Measurements from ENCODE around the gene NPAS4. TPM values are rescaled to one million over a fixed set of nuclear protein-coding genes. Genes with fewer than 3 reads are reported as not detected.
A peak's percentile ranks its signal among the peaks of the same experiment; 100 is the strongest.

Gene NPAS4
- total and polyA plus RNA-seq, 2 of the 13 experiments (the other 11 are each of a cell fraction or from before 2014, with no cell fraction given), result not detected

DNA sequence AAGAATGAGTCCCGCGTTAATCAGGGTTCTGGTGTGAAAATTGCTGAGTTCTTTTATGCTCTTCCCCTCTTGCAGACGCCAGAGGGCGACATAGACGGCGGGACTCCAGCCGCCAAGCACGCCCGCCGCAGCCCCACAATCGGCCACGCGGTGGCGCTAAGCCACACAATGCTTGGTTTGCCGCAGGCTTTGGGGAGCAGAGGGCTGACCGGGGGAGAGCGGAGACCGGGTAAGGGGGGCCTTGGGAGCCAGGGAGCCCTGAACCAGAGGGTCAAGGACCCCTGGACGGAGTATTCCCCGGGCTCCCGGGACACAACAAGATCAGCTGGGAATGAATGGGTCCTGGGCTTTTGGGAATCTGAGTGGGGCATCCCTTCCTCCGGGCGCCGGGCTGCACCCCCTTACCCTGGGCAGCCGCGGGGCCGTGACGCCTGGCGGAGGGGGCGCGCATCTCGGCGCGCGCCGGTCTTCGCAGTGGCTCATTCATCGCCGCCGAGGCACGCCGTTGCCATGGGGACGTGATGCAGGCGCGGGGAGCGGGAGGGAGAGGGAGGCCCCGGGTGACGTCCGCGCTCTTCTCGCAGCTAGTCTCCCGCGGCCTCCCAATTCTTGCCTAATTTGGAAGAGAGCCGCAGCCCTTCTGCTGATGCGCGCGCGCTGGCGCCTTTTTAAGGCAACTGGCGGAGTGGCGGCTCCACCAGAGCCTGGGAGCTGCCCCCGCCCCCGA is 12.2 kb upstream of the NPAS4 start (continued):
- no peak for TF ChIP-seq NFE2L1 (CRISPR knock-in tag; IDR thresholded peaks at IDR 0.05; ENCODE audit: borderline replicate concordance)
- TF ChIP-seq ZNF367 (CRISPR knock-in tag; IDR thresholded peaks at IDR 0.05; ENCODE audit: borderline replicate concordance), result no peak
- TF ChIP-seq RFX1 (IDR thresholded peaks at IDR 0.05), result peak; percentile 38; the same call in 1 of the 2 replicates
- peak; percentile 53 for TF ChIP-seq HNRNPK (IDR thresholded peaks at IDR 0.05; ENCODE audit: low read depth, low read length, poor library complexity, severe bottlenecking)
- 0 out of 2 replicates have a peak, but pooled peaks have one; percentile 23 for TF ChIP-seq SRY (CRISPR knock-in tag; IDR thresholded peaks at IDR 0.05)
- TF ChIP-seq, protein P1, sequence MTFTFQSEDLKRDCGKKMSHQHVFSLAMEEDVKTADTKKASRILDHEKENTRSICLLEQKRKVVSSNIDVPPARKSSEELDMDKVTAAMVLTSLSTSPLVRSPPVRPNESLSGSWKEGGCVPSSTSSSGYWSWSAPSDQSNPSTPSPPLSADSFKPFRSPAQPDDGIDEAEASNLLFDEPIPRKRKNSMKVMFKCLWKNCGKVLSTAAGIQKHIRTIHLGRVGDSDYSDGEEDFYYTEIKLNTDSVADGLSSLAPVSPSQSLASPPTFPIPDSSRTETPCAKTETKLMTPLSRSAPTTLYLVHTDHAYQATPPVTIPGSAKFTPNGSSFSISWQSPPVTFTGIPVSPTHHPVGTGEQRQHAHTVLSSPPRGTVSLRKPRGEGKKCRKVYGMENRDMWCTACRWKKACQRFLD (CRISPR knock-in tag; IDR thresholded peaks at IDR 0.05; ENCODE audit: borderline replicate concordance), result peak; percentile 66; the same call in 1 of the 2 replicates
- TF ChIP-seq ZNF574 (CRISPR knock-in tag; IDR thresholded peaks at IDR 0.05), result peak; percentile 57
- peak; percentile 38; the same call in 1 of the 2 replicates for TF ChIP-seq RXRA (CRISPR knock-in tag; IDR thresholded peaks at IDR 0.05)
- peak; percentile 75; the same call in 1 of the 2 replicates for TF ChIP-seq SMC3 (IDR thresholded peaks at IDR 0.05; ENCODE audit: low read length)
- TF ChIP-seq SAP130 (CRISPR knock-in tag; IDR thresholded peaks at IDR 0.05; ENCODE audit: low read depth), result peak; percentile 52; the same call in 1 of the 2 replicates
- 0 out of 2 replicates have a peak, but pooled peaks have one; percentile 34 for TF ChIP-seq KDM3A (CRISPR knock-in tag; IDR thresholded peaks at IDR 0.05; ENCODE audit: low read depth)
- peak; percentile 77 for TF ChIP-seq ZNF891 (CRISPR knock-in tag; IDR thresholded peaks at IDR 0.05)
- TF ChIP-seq TFE3 (CRISPR knock-in tag; IDR thresholded peaks at IDR 0.05), result 0 out of 2 replicates have a peak, but pooled peaks have one; percentile 31
- TF ChIP-seq ZNF44 (CRISPR knock-in tag; IDR thresholded peaks at IDR 0.05), result no peak
- peak; percentile 41; the same call in 1 of the 2 replicates for TF ChIP-seq GABPB1 (CRISPR knock-in tag; IDR thresholded peaks at IDR 0.05)
- TF ChIP-seq KAT8 (CRISPR knock-in tag; IDR thresholded peaks at IDR 0.05), result peak; percentile 49; the same call in 1 of the 2 replicates
- peak; percentile 47; the same call in 1 of the 2 replicates for TF ChIP-seq TARDBP (CRISPR knock-in tag; IDR thresholded peaks at IDR 0.05)
- TF ChIP-seq, protein P2, sequence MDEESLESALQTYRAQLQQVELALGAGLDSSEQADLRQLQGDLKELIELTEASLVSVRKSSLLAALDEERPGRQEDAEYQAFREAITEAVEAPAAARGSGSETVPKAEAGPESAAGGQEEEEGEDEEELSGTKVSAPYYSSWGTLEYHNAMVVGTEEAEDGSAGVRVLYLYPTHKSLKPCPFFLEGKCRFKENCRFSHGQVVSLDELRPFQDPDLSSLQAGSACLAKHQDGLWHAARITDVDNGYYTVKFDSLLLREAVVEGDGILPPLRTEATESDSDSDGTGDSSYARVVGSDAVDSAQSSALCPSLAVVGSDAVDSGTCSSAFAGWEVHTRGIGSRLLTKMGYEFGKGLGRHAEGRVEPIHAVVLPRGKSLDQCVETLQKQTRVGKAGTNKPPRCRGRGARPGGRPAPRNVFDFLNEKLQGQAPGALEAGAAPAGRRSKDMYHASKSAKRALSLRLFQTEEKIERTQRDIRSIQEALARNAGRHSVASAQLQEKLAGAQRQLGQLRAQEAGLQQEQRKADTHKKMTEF (CRISPR knock-in tag; IDR thresholded peaks at IDR 0.05), result peak; percentile 72
- TF ChIP-seq ZNF629 (CRISPR knock-in tag; conservative IDR thresholded peaks at IDR 0.05), result 0 out of 2 replicates have a peak, but pooled peaks have one; percentile 12
- TF ChIP-seq ZNF501 (CRISPR knock-in tag; IDR thresholded peaks at IDR 0.05), result peak; percentile 54; the same call in 1 of the 2 replicates
- 0 out of 2 replicates have a peak, but pooled peaks have one; percentile 37 for TF ChIP-seq ZSCAN29 (CRISPR knock-in tag; conservative IDR thresholded peaks at IDR 0.05)
- TF ChIP-seq ZNF335 (CRISPR knock-in tag; IDR thresholded peaks at IDR 0.05), result peak; percentile 96
- peak; percentile 31; the same call in 1 of the 2 replicates for TF ChIP-seq HDAC2 (CRISPR knock-in tag; IDR thresholded peaks at IDR 0.05)
- no peak for TF ChIP-seq FOXJ3 (CRISPR knock-in tag; IDR thresholded peaks at IDR 0.05; ENCODE audit: borderline replicate concordance)

Data from HepG2 (cell line).